ENCODE measurements around the gene EEF1G. TPM values are rescaled to one million over a fixed set of nuclear protein-coding genes. Genes with fewer than 3 reads are reported as not detected.
A peak's percentile ranks its signal among the peaks of the same experiment; 100 is the strongest.
"Not testable (repeated sequence)": the region's sequence is repeated elsewhere in the genome, so short reads cannot be mapped to it uniquely, and the experiment has no call there.

The EEF1G gene
- polyA plus RNA-seq, 3 donors, result 2,197 to 2,450 (median 2,385) TPM

- not testable (repeated sequence) for DNase-seq
These were observed 14.1 kb downstream of the EEF1G start for GRCh38 chr11:62559626-62560025.

DNA sequence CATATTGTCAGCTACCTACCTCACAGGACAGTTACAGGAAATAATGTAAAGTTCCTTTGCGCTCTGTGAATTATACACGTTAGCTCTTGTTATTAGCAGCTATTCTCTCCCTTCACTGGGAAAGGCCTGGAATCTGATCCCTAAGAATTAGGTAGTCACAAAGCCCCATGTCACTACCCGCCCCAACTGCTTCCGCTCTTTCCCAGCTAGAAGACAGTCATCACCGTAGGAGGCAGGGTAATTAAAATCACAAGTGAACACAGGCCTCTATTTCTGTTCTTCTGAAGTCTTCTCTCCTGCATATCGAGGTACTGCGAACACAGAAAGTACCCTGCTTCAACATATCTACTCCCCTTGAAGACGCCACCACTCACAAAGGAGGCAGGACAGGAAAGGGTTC lies 14.5 kb downstream of the EEF1G start:
- no peak for DNase-seq

DNA sequence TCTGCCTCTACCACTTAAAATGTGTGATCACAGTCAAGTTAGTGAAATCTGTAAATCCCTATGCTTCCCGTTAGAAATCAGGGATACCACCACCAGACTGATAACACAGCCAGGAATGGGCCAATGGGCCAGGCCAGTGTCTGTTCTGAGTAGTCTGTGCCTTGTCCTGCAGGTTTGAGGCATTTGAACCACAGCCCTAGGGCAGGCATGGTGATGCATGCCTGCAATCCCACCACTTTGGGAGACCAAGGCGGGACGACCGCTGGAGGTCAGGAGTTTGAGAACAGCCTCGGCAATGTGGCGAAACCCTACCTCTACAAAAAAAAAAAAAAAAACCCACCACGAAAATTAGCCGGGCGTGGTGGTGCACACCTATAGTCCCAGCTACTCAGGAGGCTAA lies 15.0 kb downstream of the EEF1G start:
- DNase-seq, result no peak

DNA sequence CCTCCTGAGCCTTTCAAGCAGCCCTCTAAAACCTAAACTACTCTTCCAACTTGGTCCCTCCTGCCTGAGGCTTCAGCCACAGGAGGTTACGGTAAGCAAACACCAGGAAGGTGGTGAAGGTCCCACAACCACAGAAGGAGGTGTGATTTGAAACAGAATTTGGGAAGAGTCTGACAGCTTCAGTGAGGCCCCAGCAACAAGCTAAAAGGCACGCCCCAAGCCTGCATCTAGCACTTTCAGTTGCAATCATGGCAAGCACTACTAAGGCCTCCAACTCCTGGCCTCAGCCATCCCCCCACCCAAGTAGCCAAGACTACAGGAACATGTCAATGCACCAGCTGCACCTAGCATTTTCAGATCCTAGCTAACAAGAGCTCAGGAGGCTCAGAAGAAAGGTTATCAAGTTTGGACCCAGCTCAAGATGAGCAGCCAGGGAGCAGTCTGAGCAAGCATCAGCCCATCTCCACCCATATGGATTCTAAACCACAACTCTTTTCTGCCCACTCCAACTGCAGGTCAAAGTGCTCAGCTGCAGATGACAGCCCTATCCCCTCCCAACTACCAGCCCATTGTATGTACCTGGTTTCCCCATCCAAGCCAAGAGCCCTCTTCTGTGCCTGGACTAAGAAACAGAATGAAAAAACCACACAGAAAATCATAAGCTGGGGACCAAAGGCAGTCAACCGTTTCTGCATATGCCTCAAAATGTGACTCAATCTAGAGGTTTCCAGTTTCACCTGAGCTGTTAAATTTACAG lies 16.6 kb downstream of the EEF1G start:
- DNase-seq, result no peak

- peak; percentile 80 for DNase-seq
These were observed 17.4 kb downstream of the EEF1G start for GRCh38 chr11:62556108-62556874.

GRCh38 chr11:62555464-62556107 lies 18.1 kb downstream of the EEF1G start:
- no peak for DNase-seq

- no peak for DNase-seq
These were observed 19.1 kb downstream of the EEF1G start for GRCh38 chr11:62554387-62555167.

DNA sequence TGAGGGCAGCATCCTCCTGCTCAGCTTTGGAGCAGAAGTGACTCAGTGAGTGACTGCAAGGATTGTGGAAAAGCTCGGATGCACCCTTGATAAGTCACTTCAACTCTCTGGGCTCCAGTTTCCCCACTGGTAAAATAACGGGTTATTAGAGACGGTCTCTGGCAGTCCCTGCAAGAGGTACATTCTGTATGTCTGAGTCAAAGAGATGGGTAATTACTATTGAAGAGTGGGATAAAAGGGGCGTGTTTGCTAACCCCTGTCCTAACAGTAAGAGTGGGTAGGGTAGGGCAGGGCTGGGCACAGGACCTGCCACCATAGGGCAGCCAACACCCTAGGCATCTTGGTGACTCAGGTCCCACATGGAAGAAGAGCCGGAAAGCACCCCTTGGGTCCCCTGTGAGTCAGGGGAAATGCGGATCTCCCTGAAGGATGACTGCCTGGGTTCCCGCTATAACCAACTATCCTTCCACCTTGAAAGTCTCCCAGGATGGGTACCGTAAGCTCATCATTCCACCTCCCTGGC lies 19.8 kb downstream of the EEF1G start:
- no peak for DNase-seq

DNA sequence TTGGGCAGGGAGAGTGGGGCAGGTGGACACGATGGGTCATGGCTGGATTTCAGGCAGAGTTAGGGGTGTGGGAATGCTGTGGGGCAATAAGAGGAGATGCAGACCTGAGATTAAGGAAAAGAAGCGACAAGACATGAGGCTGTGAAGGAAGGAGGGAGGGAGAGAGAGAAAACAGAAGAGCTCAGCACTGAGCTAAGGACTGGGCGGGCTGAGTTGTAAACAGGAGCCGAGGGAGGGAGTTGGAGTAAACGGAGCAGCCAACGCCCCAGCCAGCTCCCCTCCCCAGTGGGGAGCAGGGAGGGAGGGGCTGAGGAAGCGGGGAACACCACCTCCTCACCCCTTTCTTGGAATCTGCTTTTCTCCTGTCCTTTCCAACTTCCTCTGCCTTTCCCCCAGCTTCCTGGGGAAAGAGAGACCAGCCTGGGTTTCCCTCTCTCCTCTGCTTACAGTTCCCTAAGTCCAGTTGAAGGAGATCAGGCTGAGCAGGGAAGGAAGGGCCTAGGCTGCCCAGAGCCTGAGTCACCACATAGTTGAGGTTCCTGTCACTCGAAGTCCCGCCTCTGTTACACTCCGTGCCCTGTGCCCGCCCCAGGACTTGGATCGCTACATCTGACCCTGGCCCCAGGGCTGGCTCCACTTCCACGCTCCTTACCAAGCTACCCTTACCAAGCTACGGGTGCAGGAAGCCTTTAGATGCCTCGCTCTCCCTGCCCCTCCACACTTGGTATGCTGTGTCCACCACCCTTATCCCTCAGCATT lies 20.4 kb downstream of the EEF1G start:
- peak; percentile 82 for DNase-seq

DNA sequence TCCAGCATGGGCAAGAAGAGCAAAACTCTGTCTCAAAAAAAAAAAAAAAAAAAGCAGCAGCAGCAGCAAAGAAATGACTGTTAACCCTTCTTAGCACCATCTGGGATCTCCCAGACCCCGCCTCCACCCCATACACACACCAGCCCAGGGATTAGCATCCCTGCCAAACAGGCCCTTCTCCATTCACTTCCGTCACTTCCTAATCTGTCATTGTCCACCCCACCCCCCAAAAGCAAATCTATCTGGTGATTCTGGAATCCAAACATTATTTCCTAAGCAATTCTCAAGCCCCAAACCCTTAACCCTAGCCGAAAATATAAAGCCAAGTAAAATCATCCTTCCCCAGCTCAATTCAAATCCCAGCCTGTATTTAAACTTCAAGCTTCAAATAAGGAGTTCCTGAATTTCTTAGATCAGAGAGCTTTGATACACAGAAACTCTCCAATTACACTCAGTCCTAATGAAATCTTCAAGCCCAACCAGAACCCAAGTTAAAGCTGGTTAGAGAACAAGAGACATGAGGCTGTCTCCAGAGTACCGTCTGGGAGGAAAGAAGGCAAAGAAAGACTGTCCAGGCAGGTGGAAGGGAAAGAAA lies 21.1 kb downstream of the EEF1G start:
- DNase-seq, result no peak

DNA sequence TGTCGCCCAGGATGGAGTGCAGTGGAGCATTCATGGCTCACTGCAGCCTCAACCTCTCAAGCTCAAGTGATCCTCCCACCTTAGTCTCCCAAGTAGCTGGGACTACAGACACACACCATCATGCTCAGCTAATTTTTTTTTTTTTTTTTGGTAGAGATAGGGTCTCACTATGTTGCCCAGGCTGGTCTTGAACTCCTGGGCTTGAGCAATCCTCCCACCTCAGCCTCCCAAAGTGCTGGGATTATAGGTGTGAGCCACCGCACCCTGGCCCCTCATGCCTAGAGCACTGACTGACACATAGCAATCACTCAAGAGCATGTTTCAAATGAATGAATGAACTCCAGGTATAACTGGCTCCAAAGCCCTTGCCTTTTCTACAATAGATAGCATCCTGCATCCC lies 23.2 kb downstream of the EEF1G start:
- not testable (repeated sequence) for DNase-seq

GRCh38 chr11:62548545-62549335 lies 25.0 kb downstream of the EEF1G start:
- no peak for DNase-seq

DNA sequence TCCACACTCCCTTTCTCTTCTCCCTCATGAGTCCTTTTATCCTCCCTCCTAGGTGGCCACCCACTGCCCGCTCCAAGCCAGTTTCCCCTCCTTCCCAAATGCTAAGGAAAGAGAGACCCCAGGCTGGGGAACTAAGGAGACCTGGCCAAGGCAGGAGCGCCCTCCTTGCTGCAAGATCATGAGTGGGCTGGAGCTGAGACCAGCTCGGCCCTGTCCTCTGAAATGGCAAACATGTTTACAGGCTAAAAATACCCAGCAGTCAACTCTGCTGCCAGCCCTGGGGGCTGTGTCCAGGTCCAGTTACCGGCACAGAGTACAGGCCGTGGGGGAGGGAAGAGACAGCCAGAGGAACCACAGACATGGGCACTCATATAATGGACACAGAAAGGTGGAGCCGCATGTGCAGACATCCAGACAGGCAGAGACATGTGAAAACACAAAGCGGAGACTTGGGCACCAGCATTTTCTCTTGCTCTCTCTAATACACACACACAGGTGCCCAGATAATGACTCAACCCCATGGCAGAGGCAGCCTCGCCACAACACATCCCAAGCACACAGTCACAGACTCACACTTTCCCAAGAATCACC lies 25.9 kb downstream of the EEF1G start:
- DNase-seq, result no peak

DNA sequence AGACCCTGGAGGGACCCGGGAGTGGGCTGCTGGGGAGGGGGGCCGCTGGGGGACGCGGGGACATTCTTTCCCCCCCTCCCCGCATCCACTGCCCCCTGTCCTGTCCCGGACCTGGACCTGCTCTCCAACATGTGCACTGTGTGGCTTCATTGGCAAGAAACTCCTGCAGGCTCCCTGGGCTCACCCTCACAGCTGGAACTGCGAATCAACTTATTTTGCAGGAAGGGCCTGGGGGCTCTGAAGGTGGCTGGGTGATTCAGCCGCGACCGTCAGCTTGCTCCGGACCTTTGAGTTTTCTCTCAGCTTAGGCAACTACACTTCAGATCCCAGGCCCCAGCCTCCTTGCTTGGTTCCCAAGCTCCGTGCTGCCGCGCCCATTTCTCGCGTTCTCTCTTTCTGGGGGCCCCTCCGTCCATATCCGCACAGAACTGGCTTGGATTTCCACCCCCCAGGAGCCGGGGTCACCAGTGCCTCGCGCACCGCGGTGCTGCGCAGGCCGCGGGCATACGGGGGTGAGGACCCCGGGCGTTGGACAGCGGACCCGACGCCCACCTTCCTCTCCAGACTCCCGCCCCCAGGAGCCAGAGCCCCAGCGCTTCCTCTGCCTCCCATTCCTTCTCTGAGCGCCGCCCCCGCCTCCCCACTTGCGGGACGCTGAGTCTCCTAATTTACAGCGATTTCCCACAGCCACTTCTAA lies 26.6 kb downstream of the EEF1G start:
- DNase-seq, result no peak

- DNase-seq, result peak; percentile 72
These were observed 27.3 kb downstream of the EEF1G start, which contains the start of gene AHNAK for GRCh38 chr11:62546244-62546928. TSS of gene AHNAK (minus strand) at chr11:62546806. CDS start at chr11:62536098, 10,708 bp downstream.

- DNase-seq, result peak; percentile 93
These were observed 28.1 kb downstream of the EEF1G start for GRCh38 chr11:62545437-62546243.

Data from renal pelvis (tissue), 4 donors.